Activated CD4-positive, alpha-beta T cell treated with anti-CD3 and anti-CD28 coated beads, Interleukin-2, amount 50 U/mL, for 24 hours (primary cell): ENCODE results near the gene PEX11B.

Experiments
- DNase-seq, 2 donors: peaks; one replicate each; pipeline ENCODE4 v3.0.0-alpha.2; 2020; ENCODE audit warnings: low read depth in 1 of 2, low spot score in 1 of 2

PEX11B gene

GRCh38 chr1:145908653-145909052 is 9.9 kb downstream of the PEX11B start:
- no peak for DNase-seq

GRCh38 chr1:145906954-145907753 is 11.4 kb downstream of the PEX11B start:
- no peak for DNase-seq

GRCh38 chr1:145901312-145902021 is 17.1 kb downstream of the PEX11B start:
- DNase-seq, result no peak

DNA sequence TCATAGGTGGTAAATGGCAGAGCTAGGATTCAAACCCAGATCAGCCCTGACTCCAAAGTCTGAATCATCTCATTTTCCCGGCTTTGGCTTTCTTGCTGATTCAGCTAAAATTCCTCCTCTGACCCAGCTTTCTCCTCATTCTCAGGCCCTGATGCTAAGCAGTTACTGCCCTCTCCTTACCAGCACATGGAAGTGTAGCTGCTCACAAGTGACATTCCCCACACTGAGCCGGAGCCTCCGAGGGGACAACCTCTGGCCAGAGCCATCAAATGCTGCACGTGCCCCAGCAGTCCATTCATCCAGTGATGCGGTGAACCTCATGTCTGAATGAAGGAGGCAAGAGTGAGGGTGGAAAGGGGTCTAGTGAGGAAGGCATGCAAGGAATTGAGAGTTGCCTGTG is 19.8 kb downstream of the PEX11B start:
- DNase-seq, result no peak

- DNase-seq, result no peak
These were observed 20.5 kb downstream of the PEX11B start for GRCh38 chr1:145897969-145898368.

DNA sequence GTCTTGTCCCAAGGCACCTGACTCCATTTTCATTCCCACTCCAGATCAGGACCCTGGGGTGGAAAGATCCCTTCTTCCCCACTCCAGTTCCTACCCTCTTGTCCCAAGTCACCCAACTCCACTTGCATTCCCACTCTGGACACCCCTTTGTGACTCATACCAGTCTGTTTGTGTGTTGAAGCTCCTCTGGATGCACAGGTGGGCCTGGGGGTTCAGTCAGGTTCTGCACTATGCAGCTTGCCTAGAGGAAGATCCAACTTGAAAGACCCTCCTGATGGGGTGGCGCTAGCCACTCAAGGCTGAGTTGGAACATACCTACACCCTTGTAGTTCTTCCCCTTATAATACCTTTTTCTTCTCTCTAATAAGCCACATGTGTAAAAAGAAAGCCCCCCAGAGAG is 23.0 kb downstream of the PEX11B start:
- DNase-seq, result no peak

DNA sequence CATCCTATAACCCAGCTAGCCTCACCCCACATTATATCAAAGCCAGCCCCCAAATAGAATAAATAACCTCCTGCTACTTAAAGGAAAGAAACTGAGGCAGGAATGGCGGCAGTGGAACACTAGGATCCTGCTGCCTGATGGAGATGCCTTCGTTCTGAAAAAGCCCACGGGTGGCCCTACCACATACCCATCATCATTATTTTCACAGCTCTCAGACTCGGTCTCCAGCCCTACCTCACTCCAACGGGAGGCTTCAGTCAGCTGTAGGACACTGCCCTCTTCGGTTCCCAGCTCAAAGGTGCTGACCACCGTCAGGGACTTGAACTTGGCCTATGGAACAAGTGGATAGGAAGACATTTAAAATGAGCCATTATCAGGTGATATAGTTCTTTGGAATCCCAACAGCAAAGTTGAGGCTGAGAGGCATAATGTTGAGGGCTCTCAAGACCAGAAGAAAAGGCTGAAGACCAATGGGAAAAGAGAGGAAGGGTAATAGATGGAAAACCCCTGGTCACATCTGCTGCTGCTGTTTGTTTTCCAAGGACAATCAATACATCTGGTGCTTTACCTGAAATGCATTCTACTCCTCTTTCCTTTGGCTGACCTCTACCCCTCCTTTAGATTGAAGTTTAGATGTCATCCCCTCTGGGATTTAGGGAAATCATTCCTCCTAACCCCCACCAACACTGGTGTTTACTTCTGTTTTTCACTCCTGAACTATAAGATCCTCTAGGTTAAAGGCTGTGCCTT is 25.0 kb downstream of the PEX11B start:
- DNase-seq, result no peak

GRCh38 chr1:145892486-145893087 is 25.9 kb downstream of the PEX11B start:
- DNase-seq, result no peak

- peak; percentile 21 to 25 for DNase-seq
These were observed 26.7 kb downstream of the PEX11B start for GRCh38 chr1:145891587-145892485.

DNA sequence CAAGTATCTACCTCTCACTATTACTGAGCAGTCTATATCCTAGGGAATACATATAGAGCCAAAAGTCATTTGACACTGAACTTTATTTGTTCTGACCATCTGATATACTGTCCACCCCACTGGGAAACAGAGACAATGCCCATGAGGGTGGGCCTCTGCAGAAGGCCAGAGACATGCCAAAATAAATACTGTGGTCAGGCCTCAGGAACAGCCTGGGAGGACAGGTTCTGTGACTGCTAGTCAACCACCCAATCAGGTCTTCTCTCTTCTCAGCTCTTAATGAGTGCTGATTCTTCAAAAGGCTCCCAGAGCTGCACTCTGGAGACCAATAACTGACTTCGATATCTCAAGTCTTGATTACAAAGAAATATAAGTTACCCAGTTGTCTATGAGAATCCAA is 27.4 kb downstream of the PEX11B start:
- DNase-seq, result no peak

GRCh38 chr1:145889722-145890121 is 28.8 kb downstream of the PEX11B start:
- DNase-seq, result no peak

GRCh38 chr1:145887631-145888030 is 30.9 kb downstream of the PEX11B start:
- no peak for DNase-seq

- no peak for DNase-seq
These were observed 31.7 kb downstream of the PEX11B start for GRCh38 chr1:145886816-145887215.

DNA sequence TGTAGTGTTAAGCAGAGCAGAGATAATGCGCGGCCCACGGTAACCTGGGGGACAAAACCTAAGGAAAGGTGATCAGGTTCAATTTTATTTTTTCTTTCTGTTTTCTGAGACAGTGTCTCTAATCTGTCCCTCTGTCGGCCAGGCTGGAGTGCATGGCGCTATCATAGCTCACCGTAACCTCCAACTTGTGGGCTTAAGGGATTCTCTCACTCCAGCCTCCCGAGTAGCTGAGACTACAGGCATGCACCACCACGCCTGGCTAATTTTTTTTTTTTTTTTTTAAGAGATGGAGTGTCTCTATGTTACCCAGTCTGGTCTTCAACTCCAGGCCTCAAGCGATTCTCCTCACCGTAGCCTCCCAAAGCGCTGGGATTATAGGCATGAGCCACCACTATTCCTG is 32.1 kb downstream of the PEX11B start:
- no peak for DNase-seq

DNA sequence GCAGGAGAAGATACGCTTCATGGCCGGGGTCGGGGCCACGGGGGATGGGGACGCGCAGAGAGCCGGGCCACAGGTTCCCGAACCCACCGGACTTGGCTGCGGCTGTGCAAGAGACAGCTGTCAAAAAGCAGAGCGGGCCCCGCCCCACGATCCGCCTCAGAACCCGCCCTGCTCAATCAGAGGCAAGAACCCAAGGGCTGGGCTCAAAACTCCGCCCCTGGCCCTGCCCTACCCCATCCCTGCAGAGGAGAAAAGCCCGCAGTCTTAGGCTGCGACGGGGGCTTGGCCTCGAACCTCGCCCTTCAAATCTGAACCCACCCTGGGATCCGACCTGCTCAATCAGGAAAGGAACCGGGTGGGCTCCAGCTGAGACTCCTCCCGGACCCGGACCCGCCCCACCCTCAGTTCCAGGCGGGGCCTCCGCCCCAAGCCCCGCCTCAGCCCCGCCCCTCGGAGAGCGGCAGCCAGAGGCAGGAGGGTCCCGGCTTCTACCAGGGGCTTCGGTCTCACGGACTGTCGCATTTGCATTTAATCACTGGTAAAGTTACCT is 32.7 kb downstream of the PEX11B start, which contains the start of gene ANKRD35:
Gene ANKRD35, minus strand, starts transcription at position 129 of the 550 bp plus-strand sequence. Its CDS starts 108 bp downstream, at position 21.
- DNase-seq, result peak; percentile 74 to 75

DNA sequence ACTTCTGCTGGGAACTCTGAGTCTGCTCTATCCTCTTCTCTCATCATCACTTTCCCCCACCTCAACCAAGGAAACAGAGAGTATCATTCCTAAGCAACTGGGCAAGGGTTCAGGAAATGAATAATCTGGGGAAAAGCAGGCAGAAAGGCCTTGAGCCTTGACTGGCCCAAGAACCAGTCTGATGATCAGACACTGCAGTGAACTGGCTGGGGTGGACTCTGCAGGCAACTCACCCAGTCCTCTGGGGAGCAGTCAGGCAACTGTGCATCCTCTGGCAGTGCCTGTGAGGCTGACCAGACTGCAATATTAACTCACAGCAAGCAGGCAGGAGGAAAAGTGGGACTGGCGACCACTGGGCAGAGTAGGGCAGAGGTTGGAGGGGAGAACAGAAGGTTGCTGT is 33.8 kb downstream of the PEX11B start:
- DNase-seq, result no peak

DNA sequence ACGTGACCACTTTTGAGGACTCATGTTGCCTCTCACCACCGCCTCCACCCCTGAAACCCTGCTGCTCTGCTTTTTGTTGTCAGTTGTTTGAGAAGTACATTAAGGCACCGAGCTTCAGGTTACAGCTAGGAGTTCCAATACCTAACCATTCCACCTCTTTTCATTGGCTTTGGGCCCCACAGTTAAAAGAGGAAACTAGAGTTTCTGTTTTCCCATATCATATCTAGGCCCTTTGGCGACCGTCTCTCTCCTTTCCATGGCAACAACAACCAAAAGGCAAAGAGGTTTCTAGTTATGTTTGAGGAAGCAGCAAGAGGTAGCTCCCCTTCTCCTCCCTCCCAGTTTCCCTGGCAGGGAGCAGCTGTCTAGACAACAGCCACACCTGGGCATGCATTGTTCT is 38.7 kb downstream of the PEX11B start:
- DNase-seq, result no peak

DNA sequence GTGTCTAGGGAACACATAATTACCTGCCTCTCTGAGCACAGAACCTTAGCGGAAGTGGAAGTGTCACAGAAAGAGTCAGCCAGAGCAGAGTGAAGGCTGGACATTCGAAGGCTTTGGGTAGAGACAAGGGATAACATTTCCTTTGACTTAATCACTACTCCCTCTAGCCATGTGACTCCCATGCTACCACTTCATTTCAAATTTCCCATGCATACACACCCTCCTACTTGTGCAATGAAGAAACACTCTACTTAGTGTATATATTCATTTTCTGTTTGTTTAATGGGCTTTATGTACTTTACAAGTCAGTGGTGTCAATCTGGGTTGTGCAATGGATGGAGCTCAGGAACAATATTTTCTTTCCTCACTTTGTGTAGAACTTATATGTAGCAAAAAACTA is 39.8 kb downstream of the PEX11B start:
- no peak for DNase-seq

DNA sequence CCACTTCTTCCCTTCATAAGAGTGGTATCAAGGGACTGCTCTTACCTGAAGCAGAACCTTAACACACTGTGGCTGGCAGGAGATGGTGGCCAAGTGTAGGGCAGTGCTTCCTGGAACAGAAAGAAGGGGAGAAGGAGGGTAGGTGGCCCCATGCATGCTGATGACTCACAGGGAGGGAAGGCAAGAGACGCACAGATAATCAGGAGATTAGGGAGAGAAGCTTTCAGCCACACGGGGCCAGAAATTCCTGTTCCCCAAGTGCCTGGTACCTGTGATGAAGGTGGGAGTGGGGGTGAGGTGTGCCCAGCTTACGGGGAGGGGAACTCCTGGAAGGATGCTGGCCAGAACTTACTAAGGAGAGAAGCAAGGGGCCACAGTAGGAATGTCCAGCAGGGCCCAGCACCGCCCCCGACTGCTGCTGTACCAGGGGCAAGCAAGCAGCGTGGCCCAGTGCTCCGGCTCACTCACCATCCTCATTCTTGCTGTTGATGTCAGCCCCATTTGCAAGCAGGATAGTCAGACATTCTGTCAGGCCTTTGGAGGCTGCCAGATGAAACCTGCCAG is 40.5 kb downstream of the PEX11B start:
- DNase-seq, result no peak

- DNase-seq, result no peak
These were observed 43.9 kb downstream of the PEX11B start for GRCh38 chr1:145874646-145875045.
